SH-SY5Y (cell line): ENCODE data around the gene SGCD.

Source experiments
- GATA2 ChIP-seq: IDR thresholded peaks from 2 replicates; pipeline ENCODE4 v1.6.1; 2011; ENCODE audit warnings: mild to moderate bottlenecking, low read depth, low read length
- GATA3 ChIP-seq: IDR thresholded peaks from 2 replicates; pipeline ENCODE4 v1.6.1; 2011; ENCODE audit warnings: low read depth, mild to moderate bottlenecking, low read length, moderate library complexity

GRCh38 chr5:156531199-156531598 lies 204.2 kb downstream of the SGCD start:
- TF ChIP-seq GATA2 (no peak), GATA3 (no peak)
